HG03439 (cell line): ENCODE measurements around the gene NR6A1.

Experiments used
- ATAC-seq: cut with Tn5 transposase; IDR thresholded peaks from one replicate; pipeline ENCODE4 v1.9.1; 2021; ENCODE audit warnings: mild to moderate bottlenecking, moderate library complexity; ENCODE audit not compliant: unreplicated experiment

Gene NR6A1

GRCh38 chr9:124477648-124478285, 293.3 kb downstream of the NR6A1 start:
- no peak for ATAC-seq

- no peak for ATAC-seq
Measured at GRCh38 chr9:124477211-124477647, 293.9 kb downstream of the NR6A1 start.

GRCh38 chr9:124475868-124476690, 295.0 kb downstream of the NR6A1 start:
- ATAC-seq: no peak

GRCh38 chr9:124475158-124475867, 295.8 kb downstream of the NR6A1 start:
- no peak for ATAC-seq

- ATAC-seq: no peak
Measured at GRCh38 chr9:124474151-124474550, 297.0 kb downstream of the NR6A1 start.

- no peak for ATAC-seq
Measured at GRCh38 chr9:124473310-124473709, 297.8 kb downstream of the NR6A1 start.

GRCh38 chr9:124472770-124473169, 298.3 kb downstream of the NR6A1 start:
- no peak for ATAC-seq

- ATAC-seq: no peak
Measured at GRCh38 chr9:124471761-124472160, 299.4 kb downstream of the NR6A1 start.

GRCh38 chr9:124470726-124471125, 300.4 kb downstream of the NR6A1 start:
- no peak for ATAC-seq

- ATAC-seq: no peak
Measured at GRCh38 chr9:124470306-124470705, 300.8 kb downstream of the NR6A1 start.

- no peak for ATAC-seq
Measured at GRCh38 chr9:124469011-124469832, 301.9 kb downstream of the NR6A1 start.

GRCh38 chr9:124468061-124468740, 302.9 kb downstream of the NR6A1 start:
- no peak for ATAC-seq

- ATAC-seq: no peak
Measured at GRCh38 chr9:124467410-124468060, 303.6 kb downstream of the NR6A1 start.
